ENCODE measurements around the gene AFF2.

GRCh38 chrX:148552775-148553174, 52.4 kb downstream of the AFF2 start:
- TF ChIP-seq CTCF (IDR thresholded peaks at IDR 0.05 in 4 of 5, conservative IDR thresholded peaks at IDR 0.05 in 1 of 5) (no peak), POLR2A (IDR thresholded peaks at IDR 0.05) (no peak)
